Keratinocyte (primary cell): ENCODE measurements around the gene ROR1. TPM values are rescaled to one million over a fixed set of nuclear protein-coding genes. Genes with fewer than 3 reads are reported as not detected.

Experiments used
- DNase-seq: peaks from one replicate; pipeline ENCODE4 v3.0.0-alpha.2; 2011; ENCODE audit warnings: low read depth, missing footprints, low spot score
- FAIRE-seq: peaks from 2 replicates; lab custom pipeline; 2011; peaks lifted over from hg19 to GRCh38; lab: Jason Lieb, UNC
- H2AFZ ChIP-seq: 2 replicates; pipeline ENCODE4 v1.6.0; 2012; ENCODE audit warnings: low read length, control low read depth, inconsistent platforms; ENCODE audit not compliant: control insufficient read depth
- H3K27ac ChIP-seq: 2 replicates; pipeline ENCODE4 v1.5.1; 2011; ENCODE audit warnings: low read length; ENCODE audit not compliant: control insufficient read depth, insufficient read depth
- H3K27me3 ChIP-seq: 3 replicates; pipeline ENCODE4 v1.6.0; 2011; ENCODE audit warnings: low read length; ENCODE audit not compliant: control insufficient read depth, insufficient read depth; ENCODE audit errors: extremely low read depth
- H3K36me3 ChIP-seq, 2 experiments: 2 replicates in 1 of 2; 3 replicates in 1 of 2; pipeline ENCODE4 v1.5.1; 2011; ENCODE audit warnings: low read length in 2 of 2, mild to moderate bottlenecking in 1 of 2; ENCODE audit not compliant: control insufficient read depth in 2 of 2, insufficient read depth in 2 of 2; ENCODE audit errors: extremely low read depth in 1 of 2
- H3K4me1 ChIP-seq: 3 replicates; pipeline ENCODE4 v1.5.1; 2011; ENCODE audit warnings: low read length; ENCODE audit not compliant: control insufficient read depth, insufficient read depth; ENCODE audit errors: extremely low read depth
- H3K4me2 ChIP-seq: 3 replicates; pipeline ENCODE4 v1.6.0; 2011; ENCODE audit warnings: low read depth, low read length; ENCODE audit not compliant: control insufficient read depth, insufficient read depth; ENCODE audit errors: extremely low read depth
- H3K4me3 ChIP-seq, 3 experiments: fragments of 200-600 bp in 1 of 3; sonication (generic) in 1 of 3; 2 replicates in 2 of 3; 3 replicates in 1 of 3; pipeline ENCODE4 v1.5.1; 2011 to 2016; ENCODE audit warnings: low read length in 3 of 3, mild to moderate bottlenecking in 3 of 3, control low read depth in 2 of 3, inconsistent platforms in 1 of 3, low read depth in 1 of 3, mixed read lengths in 1 of 3, mixed run types in 1 of 3, moderate library complexity in 1 of 3; ENCODE audit not compliant: control insufficient read depth in 2 of 3, insufficient read depth in 2 of 3; ENCODE audit errors: extremely low read depth in 1 of 3
- H3K79me2 ChIP-seq: 2 replicates; pipeline ENCODE4 v1.6.0; 2012; ENCODE audit warnings: low read length; ENCODE audit not compliant: control insufficient read depth, insufficient read depth
- H3K9ac ChIP-seq: 3 replicates; pipeline ENCODE4 v1.6.0; 2011; ENCODE audit warnings: low read length; ENCODE audit not compliant: control insufficient read depth, insufficient read depth; ENCODE audit errors: extremely low read depth
- H3K9me1 ChIP-seq: 3 replicates; pipeline ENCODE4 v1.6.0; 2011; ENCODE audit warnings: low read length; ENCODE audit not compliant: control insufficient read depth, insufficient read depth; ENCODE audit errors: extremely low read depth
- H3K9me3 ChIP-seq: 2 replicates; pipeline ENCODE4 v1.5.1; 2012; ENCODE audit warnings: low read depth, low read length; ENCODE audit not compliant: control insufficient read depth
- H4K20me1 ChIP-seq: 3 replicates; pipeline ENCODE4 v1.6.0; 2011; ENCODE audit warnings: low read length; ENCODE audit not compliant: control insufficient read depth, insufficient read depth; ENCODE audit errors: extremely low read depth
- EZH2 ChIP-seq: IDR thresholded peaks from one replicate; pipeline ENCODE4 v1.6.1; 2012; ENCODE audit warnings: inconsistent platforms, mild to moderate bottlenecking, low read length, moderate library complexity
- dilution Hi-C: fragments of 300-500 bp; cut with MboI; formaldehyde crosslinking; loops from one replicate; pipeline ENCODE4 v1.7.0; 2020; ENCODE audit warnings: low sequenced_read_pairs; ENCODE audit not compliant: extremely low pct_ligation_motif_present
- polyA plus RNA-seq, 5 experiments: library from polyadenylated mRNA; depleted of rRNA in 3 of 5; stranded (reverse) in 3 of 5; stranded (forward) in 1 of 5; unstranded in 1 of 5; fragments of >200 nt; gene quantifications; 1 replicate in 1 of 5; 2 replicates in 3 of 5; 3 replicates in 1 of 5; pipeline versions ENCODE4 v1.2.1 to v1.2.3, GENCODE V29; 2011 to 2012; ENCODE audit warnings: missing spikeins in 2 of 5, low read depth in 1 of 5, low replicate concordance in 1 of 5
- TF ChIP-seq, protein P1 (sequence below), 3 experiments: IDR thresholded peaks in 1 of 3; conservative IDR thresholded peaks in 1 of 3; optimal IDR thresholded peaks in 1 of 3; 2 replicates in 2 of 3; 3 replicates in 1 of 3; pipeline versions ENCODE3 to v1.5.1; 2011; ENCODE audit warnings: low read length in 3 of 3, mild to moderate bottlenecking in 3 of 3, moderate library complexity in 2 of 3, control low read depth in 1 of 3, inconsistent platforms in 1 of 3; ENCODE audit not compliant: insufficient read depth in 2 of 3; ENCODE audit errors: extremely low read depth in 1 of 3

Gene ROR1
- polyA plus RNA-seq, 1 donor (not counting 4 experiments of a cell fraction or from before 2014, with no cell fraction given), result 9.2 TPM

DNA sequence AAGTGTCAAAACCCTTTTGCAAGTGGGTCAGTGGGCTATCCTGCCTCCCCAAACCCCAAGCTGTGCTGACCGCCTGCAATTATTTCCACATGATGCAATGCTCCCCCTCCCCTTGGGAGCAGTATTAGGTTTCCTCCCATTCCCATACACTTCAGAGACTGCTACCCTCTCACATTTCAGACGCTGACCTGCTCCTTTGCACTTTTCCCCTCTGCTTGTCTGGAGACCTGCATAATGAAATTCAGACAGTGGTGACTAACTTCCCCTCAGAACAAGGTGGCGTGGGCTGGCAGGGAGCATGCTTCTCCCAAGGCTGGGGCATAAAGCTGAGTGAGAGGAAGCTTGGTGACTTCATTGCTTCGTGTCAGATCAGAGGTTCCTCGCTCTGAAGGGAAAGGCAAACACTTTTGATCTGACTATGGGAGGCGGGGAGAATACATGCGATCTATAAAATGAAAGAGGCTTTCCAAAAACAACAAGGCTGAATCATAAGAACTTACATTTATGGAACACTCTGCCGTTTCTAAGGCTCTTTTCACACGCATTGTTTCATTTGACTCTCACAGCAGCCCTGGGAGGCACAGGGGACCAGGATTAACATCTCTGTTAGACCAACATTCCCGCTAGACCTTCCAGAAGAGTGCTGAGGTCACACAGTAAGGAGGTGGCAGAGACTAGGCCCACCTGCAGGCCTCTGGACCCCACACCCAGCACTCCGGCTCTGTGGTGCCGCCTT, 27.5 kb upstream of the ROR1 start:
- H3K79me2 ChIP-seq, result no peaks in the 10 kb centered on the region
- no peaks in the 10 kb centered on the region for H3K4me1 ChIP-seq
- H3K27me3 ChIP-seq, result no peaks in the 10 kb centered on the region
- no peaks in the 10 kb centered on the region for H3K9me3 ChIP-seq
- H3K4me2 ChIP-seq, result no peak overlapping the region
- no peak overlapping the region for H3K4me3 ChIP-seq
- no peaks in the 10 kb centered on the region for H3K36me3 ChIP-seq
- H4K20me1 ChIP-seq, result no peaks in the 10 kb centered on the region
- H2AFZ ChIP-seq, result no peak overlapping the region
- TF ChIP-seq, protein P1, sequence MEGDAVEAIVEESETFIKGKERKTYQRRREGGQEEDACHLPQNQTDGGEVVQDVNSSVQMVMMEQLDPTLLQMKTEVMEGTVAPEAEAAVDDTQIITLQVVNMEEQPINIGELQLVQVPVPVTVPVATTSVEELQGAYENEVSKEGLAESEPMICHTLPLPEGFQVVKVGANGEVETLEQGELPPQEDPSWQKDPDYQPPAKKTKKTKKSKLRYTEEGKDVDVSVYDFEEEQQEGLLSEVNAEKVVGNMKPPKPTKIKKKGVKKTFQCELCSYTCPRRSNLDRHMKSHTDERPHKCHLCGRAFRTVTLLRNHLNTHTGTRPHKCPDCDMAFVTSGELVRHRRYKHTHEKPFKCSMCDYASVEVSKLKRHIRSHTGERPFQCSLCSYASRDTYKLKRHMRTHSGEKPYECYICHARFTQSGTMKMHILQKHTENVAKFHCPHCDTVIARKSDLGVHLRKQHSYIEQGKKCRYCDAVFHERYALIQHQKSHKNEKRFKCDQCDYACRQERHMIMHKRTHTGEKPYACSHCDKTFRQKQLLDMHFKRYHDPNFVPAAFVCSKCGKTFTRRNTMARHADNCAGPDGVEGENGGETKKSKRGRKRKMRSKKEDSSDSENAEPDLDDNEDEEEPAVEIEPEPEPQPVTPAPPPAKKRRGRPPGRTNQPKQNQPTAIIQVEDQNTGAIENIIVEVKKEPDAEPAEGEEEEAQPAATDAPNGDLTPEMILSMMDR (optimal IDR thresholded peaks at IDR 0.05 in 1 of 3, IDR thresholded peaks at IDR 0.05 in 1 of 3, conservative IDR thresholded peaks at IDR 0.05 in 1 of 3; ENCODE audit: extremely low read depth in 1 of 3, insufficient read depth in 2 of 3, low read length in 3 of 3), result no peak
- TF ChIP-seq EZH2, result no peak
- no peak overlapping the region for H3K27ac ChIP-seq
- no peaks in the 10 kb centered on the region for H3K9me1 ChIP-seq
- dilution Hi-C loops, result no loop called here
- FAIRE-seq, result no peak
- DNase-seq, result no peak
- no peak overlapping the region for H3K9ac ChIP-seq

DNA sequence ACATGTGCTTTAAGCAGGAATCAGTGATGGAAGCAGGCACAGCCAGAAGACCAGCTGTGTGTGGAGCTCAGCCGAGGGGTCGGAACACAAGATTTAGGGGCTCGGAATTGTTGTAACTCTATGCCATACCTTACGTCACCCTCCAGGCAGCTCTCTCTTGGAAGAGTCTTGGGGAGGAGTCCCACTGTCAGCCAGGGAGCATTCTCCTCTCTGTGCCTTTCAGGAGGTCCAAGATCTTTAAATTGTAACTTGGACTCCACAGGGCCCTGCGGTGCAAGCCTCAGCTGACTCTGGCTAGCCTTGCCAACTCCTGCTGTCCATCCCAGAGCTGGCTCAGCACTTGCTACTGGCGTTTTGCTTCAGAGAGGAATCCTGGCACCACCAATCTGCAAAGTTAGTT, 26.4 kb upstream of the ROR1 start:
- H3K27me3 ChIP-seq, result no peaks in the 10 kb centered on the region
- DNase-seq (no peak), FAIRE-seq (no peak)
- no peak overlapping the region for H3K9ac ChIP-seq
- dilution Hi-C loops, result no loop called here
- H2AFZ ChIP-seq, result no peak overlapping the region
- no peak overlapping the region for H3K27ac ChIP-seq
- H3K4me2 ChIP-seq, result no peak overlapping the region
- H4K20me1 ChIP-seq, result no peaks in the 10 kb centered on the region
- no peaks in the 10 kb centered on the region for H3K4me1 ChIP-seq
- no peaks in the 10 kb centered on the region for H3K36me3 ChIP-seq
- TF ChIP-seq, protein P1 (optimal IDR thresholded peaks at IDR 0.05 in 1 of 3, IDR thresholded peaks at IDR 0.05 in 1 of 3, conservative IDR thresholded peaks at IDR 0.05 in 1 of 3; ENCODE audit: extremely low read depth in 1 of 3, insufficient read depth in 2 of 3, low read length in 3 of 3), result no peak
- no peak for TF ChIP-seq EZH2
- H3K9me1 ChIP-seq, result no peaks in the 10 kb centered on the region
- no peaks in the 10 kb centered on the region for H3K79me2 ChIP-seq
- no peak overlapping the region for H3K4me3 ChIP-seq
- no peaks in the 10 kb centered on the region for H3K9me3 ChIP-seq
